Loucy (cell line): ENCODE measurements around the gene UBAC2.

Experiments used
- CTCF ChIP-seq: fragments of 200-600 bp; sonication (generic); conservative IDR thresholded peaks from 2 replicates; pipeline ENCODE4 v1.5.1; 2014; ENCODE audit warnings: mild to moderate bottlenecking, antibody characterized with exemption, low read length
- EZH2phosphoT487 ChIP-seq: fragments of 200-600 bp; IDR thresholded peaks from 2 replicates; pipeline ENCODE4 v1.6.1; 2018; ENCODE audit warnings: antibody characterized with exemption, mild to moderate bottlenecking, moderate library complexity, borderline replicate concordance

- TF ChIP-seq CTCF, result no peak
- TF ChIP-seq EZH2phosphoT487, result no peak
Observed at GRCh38 chr13:99312493-99312883, 111.8 kb downstream of the UBAC2 start.
